Measurements from ENCODE around the gene RAB4B. TPM values are rescaled to one million over a fixed set of nuclear protein-coding genes. Genes with fewer than 3 reads are reported as not detected.
"Not testable (repeated sequence)": the region's sequence is repeated elsewhere in the genome, so short reads cannot be mapped to it uniquely, and the experiment has no call there.

RAB4B gene
- total RNA-seq, 1 donor from 2014 or later, result 16.9 TPM

- DNase-seq (ENCODE audit: low spot score), result peak; percentile 95
- intact Hi-C loops (cut with DNase I), result no loop called here
Measured at GRCh38 chr19:40776932-40777644, 959 bp upstream of the RAB4B start.

GRCh38 chr19:40777645-40777936, 456 bp upstream of the RAB4B start:
- no peak for DNase-seq (ENCODE audit: low spot score)
- intact Hi-C loops (cut with DNase I), result no loop called here

- intact Hi-C loops (cut with DNase I), result loop anchor here (2.0 kb wide), 1 partner anchor 28 kb away; the partner anchor contains the start of genes ACTMAP and SNRPA
- DNase-seq (ENCODE audit: low spot score), result no peak
Measured at GRCh38 chr19:40778706-40779284, 748 bp downstream of the RAB4B start.

- intact Hi-C loops (cut with DNase I), result no loop called here
- no peak for DNase-seq (ENCODE audit: low spot score)
Measured at GRCh38 chr19:40780582-40780981, 2.5 kb downstream of the RAB4B start.

GRCh38 chr19:40781140-40781539, 3.1 kb downstream of the RAB4B start:
- intact Hi-C loops (cut with DNase I), result no loop called here
- no peak for DNase-seq (ENCODE audit: low spot score)

GRCh38 chr19:40783711-40784110, 5.7 kb downstream of the RAB4B start:
- intact Hi-C loops (cut with DNase I), result no loop called here
- DNase-seq (ENCODE audit: low spot score), result no peak

- intact Hi-C loops (cut with DNase I); DNase-seq (ENCODE audit: low spot score): not testable (repeated sequence)
Measured at GRCh38 chr19:40784146-40784545, 6.1 kb downstream of the RAB4B start.

- intact Hi-C loops (cut with DNase I), result no loop called here
- no peak for DNase-seq (ENCODE audit: low spot score)
Measured at GRCh38 chr19:40785526-40785925, 7.5 kb downstream of the RAB4B start.

- no peak for DNase-seq (ENCODE audit: low spot score)
- intact Hi-C loops (cut with DNase I), result no loop called here
Measured at GRCh38 chr19:40786060-40787037, 8.3 kb downstream of the RAB4B start.

- intact Hi-C loops (cut with DNase I), result no loop called here
- no peak for DNase-seq (ENCODE audit: low spot score)
Measured at GRCh38 chr19:40791349-40791748, 13.3 kb downstream of the RAB4B start.

GRCh38 chr19:40791996-40792395, 13.9 kb downstream of the RAB4B start:
- intact Hi-C loops (cut with DNase I), result no loop called here
- DNase-seq (ENCODE audit: low spot score), result no peak

- DNase-seq (ENCODE audit: low spot score), result no peak
- intact Hi-C loops (cut with DNase I), result no loop called here
Measured at GRCh38 chr19:40797166-40797962, 19.3 kb downstream of the RAB4B start.

GRCh38 chr19:40797963-40798682, 20.1 kb downstream of the RAB4B start:
- intact Hi-C loops (cut with DNase I), result loop anchor here (1.0 to 2.0 kb wide), 2 partner anchors 82 to 135 kb away; partner anchors contain the start of gene COQ8B
- DNase-seq (ENCODE audit: low spot score), result no peak

GRCh38 chr19:40798683-40799557, 20.9 kb downstream of the RAB4B start, which contains the start of gene EGLN2:
TSS of gene EGLN2 (plus strand) at chr19:40799191. CDS start at chr19:40800573, 1,382 bp downstream.
- intact Hi-C loops (cut with DNase I), result loop anchor here (1.0 to 2.0 kb wide), 2 partner anchors 83 to 136 kb away; partner anchors contain the start of gene COQ8B

GRCh38 chr19:40799558-40800338, 21.7 kb downstream of the RAB4B start:
- DNase-seq (ENCODE audit: low spot score), result peak; percentile 87
- intact Hi-C loops (cut with DNase I), result loop anchor here (2.0 kb wide), 1 partner anchor 137 kb away; no protein-coding TSS in a partner anchor

More at GRCh38 chr19:40798683-40799557, 20.9 kb downstream of the RAB4B start, which contains the start of gene EGLN2:
- peak; percentile 100 for DNase-seq (ENCODE audit: low spot score)

GRCh38 chr19:40800339-40800996, 22.4 kb downstream of the RAB4B start:
- no peak for DNase-seq (ENCODE audit: low spot score)
- intact Hi-C loops (cut with DNase I), result no loop called here
